Raji (cell line): ENCODE results near the gene P4HB.

Experiments
- POLR2A ChIP-seq: IDR thresholded peaks from 2 replicates; pipeline ENCODE4 v1.6.1; 2011; ENCODE audit warnings: low read depth, low read length, control low read depth; ENCODE audit not compliant: insufficient read depth

The P4HB gene

DNA sequence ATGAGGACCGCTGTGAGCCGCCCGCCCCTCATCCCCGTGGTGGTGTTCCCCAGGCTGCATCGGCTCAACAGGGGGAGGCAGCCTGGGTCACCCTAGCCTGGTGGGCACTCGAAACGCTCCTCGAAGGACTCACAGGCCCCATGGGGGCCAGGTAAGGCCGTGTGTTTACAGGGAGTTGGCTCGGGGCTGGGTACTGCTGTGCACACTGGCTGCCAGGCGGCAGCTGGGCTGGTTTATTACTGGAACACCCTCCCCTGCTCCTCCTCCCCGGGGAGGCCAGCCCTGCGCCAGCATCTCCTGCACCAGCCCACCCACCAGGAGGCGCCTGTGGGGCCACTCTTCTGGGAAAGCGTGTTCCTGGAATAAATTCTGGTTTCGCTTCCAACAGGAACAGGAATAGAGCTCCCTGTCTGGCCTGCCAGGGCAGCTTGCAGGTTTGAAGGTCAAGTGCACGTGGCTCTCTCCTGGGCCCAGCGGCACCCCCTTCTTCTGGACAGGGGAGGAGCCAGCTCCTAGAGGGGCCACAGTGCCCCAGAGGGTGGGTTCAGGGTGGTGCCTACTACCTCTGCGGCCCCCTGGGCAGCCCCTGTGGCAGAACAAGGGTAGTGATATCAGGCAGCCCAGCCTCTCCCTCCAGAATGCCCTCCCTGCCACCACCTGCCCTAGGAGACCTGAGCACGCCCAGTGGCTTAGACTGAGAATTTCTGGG is 38.6 kb downstream of the P4HB start:
- TF ChIP-seq POLR2A = no peak

DNA sequence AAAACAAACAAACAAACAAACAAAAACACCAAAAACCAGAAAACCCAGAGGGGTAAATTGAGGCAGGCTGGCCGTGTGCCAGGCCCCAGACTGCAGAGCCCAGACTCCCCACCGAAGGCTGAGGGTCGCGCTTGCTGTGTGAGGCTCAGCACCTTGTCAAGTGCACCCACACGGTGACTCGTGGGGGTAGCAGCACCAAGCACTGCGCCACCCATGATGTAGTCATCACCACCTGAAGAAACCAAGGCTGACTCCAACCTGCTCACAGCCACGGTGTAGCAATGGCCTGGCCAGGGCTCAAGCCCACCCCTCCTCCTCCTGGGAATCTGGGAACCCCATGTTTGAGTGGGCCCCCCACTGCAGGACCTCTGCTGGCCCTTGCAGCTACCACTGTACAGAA is 39.2 kb downstream of the P4HB start:
- no peak for TF ChIP-seq POLR2A

- no peak for TF ChIP-seq POLR2A
Measured at GRCh38 chr17:81819708-81820107, 40.6 kb downstream of the P4HB start.

GRCh38 chr17:81817758-81818147 is 42.6 kb downstream of the P4HB start:
- TF ChIP-seq POLR2A = no peak

- TF ChIP-seq POLR2A = no peak
Measured at GRCh38 chr17:81815646-81815986, 44.7 kb downstream of the P4HB start.

DNA sequence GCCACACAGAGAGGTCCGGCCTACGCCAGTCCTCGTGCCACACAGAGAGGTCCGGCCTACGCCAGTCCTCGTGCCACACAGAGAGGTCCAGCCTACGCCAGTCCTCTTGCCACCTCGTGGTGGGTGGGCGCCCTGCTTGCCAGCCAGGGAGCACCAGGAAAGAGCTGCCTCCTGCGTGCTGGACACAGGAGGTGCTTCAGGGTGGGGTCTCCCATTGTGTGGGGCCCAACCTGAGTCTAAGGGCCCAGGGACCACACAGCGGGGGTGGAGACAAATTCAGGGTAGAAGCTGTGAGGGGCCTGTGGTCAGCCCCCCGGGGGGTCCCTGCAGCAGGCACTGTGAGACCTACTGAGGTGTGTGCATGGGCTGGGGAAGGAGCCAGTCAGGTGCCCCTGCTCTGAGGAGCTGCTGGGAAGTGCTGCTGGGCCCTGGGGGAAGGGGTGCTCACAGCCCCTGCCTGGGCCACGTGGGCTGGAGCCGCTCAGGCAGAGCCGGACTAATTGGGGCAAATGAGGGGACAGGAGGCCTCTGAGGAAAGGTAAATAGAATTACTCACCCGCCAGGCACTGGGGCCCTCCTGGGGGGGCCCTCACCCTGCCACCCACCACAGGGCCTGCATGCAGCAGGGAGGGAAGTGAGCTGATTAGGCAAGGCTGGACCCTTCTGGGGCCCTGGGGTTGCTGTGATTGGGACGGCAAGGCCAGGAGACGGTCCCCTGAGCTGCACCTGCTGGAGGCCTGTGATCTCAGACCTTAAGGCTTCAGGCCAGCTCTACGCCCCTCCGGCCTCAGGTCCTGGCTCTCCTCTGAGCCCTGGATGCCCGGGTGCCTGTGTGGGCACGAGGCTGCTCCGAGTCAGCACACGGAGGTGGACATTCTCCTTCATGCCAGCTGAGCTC is 45.3 kb downstream of the P4HB start:
- TF ChIP-seq POLR2A = no peak

GRCh38 chr17:81813861-81814683 is 46.3 kb downstream of the P4HB start:
- TF ChIP-seq POLR2A = no peak

- no peak for TF ChIP-seq POLR2A
Measured at GRCh38 chr17:81813371-81813684, 47.0 kb downstream of the P4HB start.

DNA sequence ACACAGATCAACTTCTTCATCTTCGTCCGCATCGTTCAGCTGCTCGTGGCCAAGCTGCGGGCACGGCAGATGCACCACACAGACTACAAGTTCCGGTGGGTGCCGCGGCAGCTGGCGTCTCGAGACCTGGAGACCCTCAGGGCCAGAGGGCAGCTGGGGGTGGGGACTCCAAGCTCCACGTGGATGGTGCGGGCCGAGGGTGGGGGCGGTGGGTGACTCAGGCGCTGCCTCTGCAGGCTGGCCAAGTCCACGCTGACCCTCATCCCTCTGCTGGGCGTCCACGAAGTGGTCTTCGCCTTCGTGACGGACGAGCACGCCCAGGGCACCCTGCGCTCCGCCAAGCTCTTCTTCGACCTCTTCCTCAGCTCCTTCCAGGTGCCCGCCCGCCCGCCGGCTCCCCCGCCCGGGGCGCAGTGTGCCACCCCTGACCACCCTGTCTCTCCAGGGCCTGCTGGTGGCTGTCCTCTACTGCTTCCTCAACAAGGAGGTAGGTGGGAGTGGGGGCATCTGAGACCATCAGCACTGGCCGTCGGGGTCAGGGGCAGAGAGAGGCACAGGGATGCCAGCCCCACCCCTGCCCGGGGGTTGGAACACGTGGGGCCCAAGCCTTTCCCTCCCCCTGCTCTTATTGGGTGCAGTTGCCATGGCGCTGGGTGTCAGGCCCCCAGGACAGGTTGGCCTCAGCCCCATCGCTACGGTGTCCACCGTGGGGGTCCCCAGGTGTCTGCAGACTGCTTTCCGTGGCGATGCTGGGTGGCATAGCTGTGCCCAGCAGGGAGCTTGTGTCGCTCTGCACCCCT is 47.6 kb downstream of the P4HB start:
- no peak for TF ChIP-seq POLR2A

- no peak for TF ChIP-seq POLR2A
Measured at GRCh38 chr17:81811705-81812570, 48.4 kb downstream of the P4HB start.

DNA sequence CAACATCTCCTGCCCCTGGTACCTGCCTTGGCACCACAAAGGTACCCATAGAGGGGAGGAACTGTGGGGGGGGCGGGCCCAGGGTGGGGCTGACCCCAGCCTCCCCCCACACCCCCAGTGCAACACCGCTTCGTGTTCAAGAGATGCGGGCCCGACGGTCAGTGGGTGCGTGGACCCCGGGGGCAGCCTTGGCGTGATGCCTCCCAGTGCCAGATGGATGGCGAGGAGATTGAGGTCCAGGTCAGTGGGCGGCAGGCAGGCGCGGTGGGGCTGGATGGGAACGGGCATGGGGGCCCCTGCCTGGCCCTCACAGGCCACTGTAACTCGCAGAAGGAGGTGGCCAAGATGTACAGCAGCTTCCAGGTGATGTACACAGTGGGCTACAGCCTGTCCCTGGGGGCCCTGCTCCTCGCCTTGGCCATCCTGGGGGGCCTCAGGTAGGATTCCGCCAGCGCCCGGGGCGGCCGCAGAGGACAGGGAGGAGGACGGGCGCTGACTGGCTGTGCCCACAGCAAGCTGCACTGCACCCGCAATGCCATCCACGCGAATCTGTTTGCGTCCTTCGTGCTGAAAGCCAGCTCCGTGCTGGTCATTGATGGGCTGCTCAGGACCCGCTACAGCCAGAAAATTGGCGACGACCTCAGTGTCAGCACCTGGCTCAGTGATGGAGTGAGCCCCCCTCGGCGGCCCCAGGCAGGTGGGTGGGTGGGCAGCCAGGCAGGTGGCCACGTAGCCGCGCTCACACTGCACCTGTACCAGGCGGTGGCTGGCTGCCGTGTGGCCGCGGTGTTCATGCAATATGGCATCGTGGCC is 49.2 kb downstream of the P4HB start:
- no peak for TF ChIP-seq POLR2A

GRCh38 chr17:81810476-81810875 is 49.9 kb downstream of the P4HB start:
- no peak for TF ChIP-seq POLR2A

GRCh38 chr17:81809556-81809998 is 50.8 kb downstream of the P4HB start:
- TF ChIP-seq POLR2A = no peak
